ENCODE results near the gene MYL5. TPM values are rescaled to one million over a fixed set of nuclear protein-coding genes. Genes with fewer than 3 reads are reported as not detected.

The MYL5 gene
- total RNA-seq, 2 donors from 2014 or later: 7.4 to 21.8 TPM

DNA sequence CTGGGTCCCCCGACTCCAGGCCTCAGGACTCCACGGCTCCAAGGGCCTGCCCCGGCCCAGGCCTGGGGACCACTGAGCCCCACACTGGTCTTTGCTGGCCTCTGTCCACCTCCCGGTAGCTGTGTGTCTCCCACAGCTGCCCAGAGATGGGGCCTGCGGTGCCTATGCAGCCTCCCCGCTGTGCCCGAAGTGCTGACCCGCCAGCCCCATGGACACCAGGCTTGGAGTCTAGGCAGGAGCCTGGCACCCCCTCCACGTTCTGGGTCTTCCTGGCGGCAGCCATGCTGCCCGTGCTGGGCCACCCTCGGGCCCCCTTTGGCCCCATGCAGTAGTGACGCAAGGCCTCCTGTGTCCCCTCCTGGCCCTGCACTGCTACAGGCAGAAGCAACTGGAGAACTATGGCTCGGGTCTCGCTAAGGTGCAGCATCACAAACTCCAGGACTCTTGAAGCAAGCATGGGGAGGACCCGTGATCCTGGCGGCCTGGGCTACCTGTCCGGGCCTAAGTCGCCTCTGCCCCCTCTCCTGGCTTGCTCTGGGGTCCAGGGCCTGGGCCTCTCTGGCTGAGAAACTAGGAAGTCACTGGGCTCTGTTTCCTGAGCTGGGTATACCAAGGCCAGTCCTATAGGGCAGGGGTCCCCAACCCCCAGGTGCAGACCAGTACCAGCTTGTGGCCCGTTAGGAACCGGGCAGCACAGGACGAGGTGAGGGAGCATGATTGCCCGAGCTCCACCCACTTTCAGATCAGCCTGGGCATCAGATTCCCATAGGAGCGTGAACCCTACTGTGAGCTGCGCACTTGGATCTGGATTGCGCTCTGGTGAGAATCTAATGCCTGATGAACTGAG lies 917 bp downstream of the MYL5 start:
- H3K36me3 Mint-ChIP-seq: peaks cover 16 to 21% of the 10 kb centered on the region in 2 donors
- H3K27ac Mint-ChIP-seq: peak overlapping the region; percentile 81 to 90
- ATAC-seq (peak in 1 of 2 donors; percentile 5), DNase-seq (ENCODE audit: low spot score in 2 of 2) (no peak)
- H3K9me3 Mint-ChIP-seq: no peaks in the 10 kb centered on the region

DNA sequence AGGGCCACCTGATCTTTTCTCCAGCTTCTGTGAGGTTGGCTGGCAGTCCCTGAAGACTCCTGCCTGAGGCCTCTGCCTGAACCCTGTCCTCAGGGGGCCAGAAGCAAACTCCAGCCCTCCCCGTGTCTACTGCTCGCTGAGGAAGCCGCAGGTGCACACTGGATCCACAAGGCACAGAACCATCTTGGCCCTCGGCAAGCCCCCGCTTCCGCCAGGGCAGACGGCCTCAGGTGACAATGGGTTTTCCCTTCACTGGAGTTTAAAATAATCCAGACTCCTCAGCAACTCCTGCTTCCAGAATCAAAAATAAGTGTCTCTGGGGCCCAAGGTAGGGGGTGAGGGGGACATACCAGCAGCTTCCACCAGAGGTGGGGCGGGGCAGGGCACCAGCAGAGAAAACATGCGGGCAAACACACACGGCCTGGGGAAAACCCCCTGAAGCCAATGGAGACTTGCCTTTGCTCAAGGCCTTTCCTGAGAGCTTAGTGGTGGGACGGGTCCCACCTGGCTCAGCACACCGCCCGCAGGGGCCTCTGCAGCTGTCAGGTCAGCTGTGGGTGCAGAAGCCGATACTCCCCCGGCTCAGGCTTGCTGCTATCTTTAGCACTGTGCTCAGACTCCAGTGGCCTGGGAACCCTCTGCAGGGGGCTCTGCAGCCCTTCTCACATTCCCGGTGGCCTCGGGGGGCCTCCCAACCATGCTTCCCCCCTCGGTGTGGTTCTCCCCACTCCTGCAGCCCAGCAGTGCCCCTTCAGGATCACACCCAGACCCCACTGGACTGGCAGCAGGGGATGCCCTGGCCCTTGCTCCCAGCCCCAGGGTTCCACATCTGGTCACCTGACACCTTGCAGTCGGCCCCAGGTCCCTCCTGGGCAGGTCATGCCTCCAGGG lies 1.9 kb downstream of the MYL5 start:
- no peak for DNase-seq (ENCODE audit: low spot score in 2 of 2)
- ATAC-seq: no peak
- H3K36me3 Mint-ChIP-seq: peaks cover 12 to 16% of the 10 kb centered on the region in 2 donors
- H3K9me3 Mint-ChIP-seq: no peaks in the 10 kb centered on the region
- H3K27ac Mint-ChIP-seq: no peak overlapping the region

DNA sequence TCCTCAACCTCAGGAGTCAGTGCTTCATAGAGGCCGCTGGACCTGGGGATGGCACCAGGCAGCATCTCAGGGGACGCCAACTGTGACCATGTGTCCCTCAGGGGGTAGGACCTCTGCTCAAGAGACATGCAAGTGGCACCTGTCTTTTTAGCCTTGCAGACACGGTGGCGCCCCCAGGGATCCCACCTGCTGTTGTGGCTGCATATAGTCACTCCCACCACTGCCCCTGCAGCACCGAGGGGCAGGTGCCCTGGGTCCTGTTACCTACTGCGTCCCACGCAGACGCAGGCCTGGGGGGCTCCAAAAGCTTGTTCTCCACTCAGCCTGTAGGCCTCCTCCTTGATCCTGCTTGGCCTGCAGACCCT lies 2.5 kb downstream of the MYL5 start:
- H3K27ac Mint-ChIP-seq: no peak overlapping the region
- no peaks in the 10 kb centered on the region for H3K9me3 Mint-ChIP-seq
- H3K36me3 Mint-ChIP-seq: peaks cover 8 to 16% of the 10 kb centered on the region in 2 donors
- DNase-seq (ENCODE audit: low spot score in 2 of 2) (no peak), ATAC-seq (no peak)

GRCh38 chr4:677431-678293 lies 3.3 kb downstream of the MYL5 start:
- Mint-ChIP-seq H3K27ac (no peak overlapping the region), H3K36me3 (peaks cover 8 to 10% of the 10 kb centered on the region in 2 donors)
- ATAC-seq: no peak

GRCh38 chr4:678331-679103 lies 4.2 kb downstream of the MYL5 start:
- peaks cover 1% of the 10 kb centered on the region in 2 donors for H3K36me3 Mint-ChIP-seq
- no peak for ATAC-seq
- H3K9me3 Mint-ChIP-seq: no peaks in the 10 kb centered on the region
- no peak overlapping the region for H3K27ac Mint-ChIP-seq
- no peak for DNase-seq (ENCODE audit: low spot score in 2 of 2)

More at GRCh38 chr4:677431-678293, 3.3 kb downstream of the MYL5 start:
- H3K9me3 Mint-ChIP-seq: no peaks in the 10 kb centered on the region
- no peak for DNase-seq (ENCODE audit: low spot score in 2 of 2)

GRCh38 chr4:679104-679481 lies 4.8 kb downstream of the MYL5 start:
- H3K9me3 Mint-ChIP-seq: no peaks in the 10 kb centered on the region
- no peaks in the 10 kb centered on the region for H3K36me3 Mint-ChIP-seq
- no peak for DNase-seq (ENCODE audit: low spot score in 2 of 2)
- no peak for ATAC-seq
- no peak overlapping the region for H3K27ac Mint-ChIP-seq

DNA sequence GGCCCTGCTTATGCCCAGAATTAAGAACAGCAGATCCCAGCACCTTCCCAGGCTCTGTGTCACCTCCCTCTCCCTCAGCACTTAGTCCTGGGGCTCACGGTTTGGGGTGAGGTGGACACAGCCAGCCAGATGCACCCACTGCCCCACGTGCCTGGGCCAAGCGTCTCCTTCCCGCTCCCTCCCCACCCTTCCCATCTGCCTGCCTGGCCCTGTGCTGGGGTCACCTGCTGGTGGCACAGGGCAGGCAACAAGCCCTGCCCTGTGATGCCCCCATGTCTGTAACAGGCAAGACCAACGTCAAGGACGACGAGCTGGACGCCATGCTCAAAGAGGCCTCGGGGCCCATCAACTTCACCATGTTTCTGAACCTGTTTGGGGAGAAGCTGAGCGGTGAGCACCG lies 5.3 kb downstream of the MYL5 start:
- Mint-ChIP-seq H3K9me3 (no peaks in the 10 kb centered on the region), H3K27ac (no peak overlapping the region), H3K36me3 (no peaks in the 10 kb centered on the region)
- DNase-seq (ENCODE audit: low spot score in 2 of 2): no peak
- ATAC-seq: no peak

DNA sequence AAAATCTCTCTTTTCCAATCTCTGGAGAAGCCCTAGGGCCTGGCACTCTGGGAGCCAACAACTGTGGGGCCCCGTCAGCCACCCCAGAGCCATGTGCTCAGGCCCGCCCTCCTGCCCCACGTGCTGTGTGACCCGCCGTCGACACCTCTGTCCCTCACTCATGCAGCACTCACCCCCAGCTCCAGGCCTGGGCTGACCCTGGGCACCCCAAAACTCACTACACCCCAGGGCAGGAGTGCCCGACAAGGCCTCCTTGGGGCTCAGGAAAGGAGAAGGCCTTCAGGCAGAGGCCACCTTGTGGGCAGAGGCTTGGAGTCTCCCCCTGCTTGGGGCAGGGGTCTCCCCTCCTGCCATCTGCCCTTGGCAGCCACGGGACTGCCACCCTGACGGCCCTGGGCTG lies 5.7 kb downstream of the MYL5 start:
- H3K27ac Mint-ChIP-seq: peak overlapping the region in 1 of 2 donors; percentile 40
- no peaks in the 10 kb centered on the region for H3K9me3 Mint-ChIP-seq
- ATAC-seq (no peak), DNase-seq (ENCODE audit: low spot score in 2 of 2) (no peak)
- H3K36me3 Mint-ChIP-seq: no peaks in the 10 kb centered on the region

- no peaks in the 10 kb centered on the region for H3K9me3 Mint-ChIP-seq
- H3K36me3 Mint-ChIP-seq: no peaks in the 10 kb centered on the region
- ATAC-seq: peak in 1 of 2 donors; percentile 35
- DNase-seq (ENCODE audit: low spot score in 2 of 2): no peak
- H3K27ac Mint-ChIP-seq: peak overlapping the region in 1 of 2 donors; percentile 40
Measured at GRCh38 chr4:680551-680927, 6.2 kb downstream of the MYL5 start.

- Mint-ChIP-seq H3K36me3 (no peaks in the 10 kb centered on the region), H3K9me3 (no peaks in the 10 kb centered on the region), H3K27ac (peak overlapping the region in 1 of 2 donors; percentile 40)
- DNase-seq (ENCODE audit: low spot score in 2 of 2) (no peak), ATAC-seq (peak; percentile 34 to 61)
Measured at GRCh38 chr4:680928-681645, 6.7 kb downstream of the MYL5 start.

DNA sequence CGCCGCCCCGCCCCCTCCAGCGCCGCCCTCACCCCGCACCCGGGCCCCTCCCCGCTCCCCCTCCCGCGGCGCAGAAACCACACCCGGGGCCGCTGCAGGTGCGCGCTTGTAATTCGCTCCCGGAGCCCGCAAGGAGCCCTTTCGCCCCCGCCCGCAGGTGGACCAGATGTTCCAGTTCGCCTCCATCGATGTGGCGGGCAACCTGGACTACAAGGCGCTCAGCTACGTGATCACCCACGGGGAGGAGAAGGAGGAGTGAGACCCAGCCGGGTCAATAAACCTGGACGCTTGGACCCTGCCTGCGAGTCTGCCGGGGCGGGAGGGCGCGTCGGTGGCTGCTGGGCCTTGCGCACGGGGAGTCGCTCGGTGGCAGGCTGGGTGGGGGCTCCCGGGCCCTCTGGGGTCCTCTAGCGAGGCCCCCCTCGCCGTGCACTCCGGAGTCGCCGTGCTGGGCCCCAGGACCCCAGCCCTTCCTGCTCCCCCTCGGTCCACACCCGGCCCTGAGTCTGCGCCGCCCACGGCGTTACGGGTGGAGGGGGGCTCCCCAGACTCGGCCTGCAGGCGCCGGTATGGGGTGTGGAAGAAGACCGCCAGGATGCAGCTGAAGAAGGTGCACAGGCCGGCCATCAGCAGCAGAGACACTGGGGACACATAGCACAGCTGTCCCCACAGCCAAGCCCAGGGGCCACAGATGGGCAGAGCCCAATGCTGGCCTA lies 7.6 kb downstream of the MYL5 start:
- ATAC-seq (no peak), DNase-seq (ENCODE audit: low spot score in 2 of 2) (no peak)
- H3K36me3 Mint-ChIP-seq: no peaks in the 10 kb centered on the region
- no peaks in the 10 kb centered on the region for H3K9me3 Mint-ChIP-seq
- H3K27ac Mint-ChIP-seq: no peak overlapping the region

GRCh38 chr4:682490-683172 lies 8.3 kb downstream of the MYL5 start:
- no peak for ATAC-seq
- no peaks in the 10 kb centered on the region for H3K9me3 Mint-ChIP-seq

DNA sequence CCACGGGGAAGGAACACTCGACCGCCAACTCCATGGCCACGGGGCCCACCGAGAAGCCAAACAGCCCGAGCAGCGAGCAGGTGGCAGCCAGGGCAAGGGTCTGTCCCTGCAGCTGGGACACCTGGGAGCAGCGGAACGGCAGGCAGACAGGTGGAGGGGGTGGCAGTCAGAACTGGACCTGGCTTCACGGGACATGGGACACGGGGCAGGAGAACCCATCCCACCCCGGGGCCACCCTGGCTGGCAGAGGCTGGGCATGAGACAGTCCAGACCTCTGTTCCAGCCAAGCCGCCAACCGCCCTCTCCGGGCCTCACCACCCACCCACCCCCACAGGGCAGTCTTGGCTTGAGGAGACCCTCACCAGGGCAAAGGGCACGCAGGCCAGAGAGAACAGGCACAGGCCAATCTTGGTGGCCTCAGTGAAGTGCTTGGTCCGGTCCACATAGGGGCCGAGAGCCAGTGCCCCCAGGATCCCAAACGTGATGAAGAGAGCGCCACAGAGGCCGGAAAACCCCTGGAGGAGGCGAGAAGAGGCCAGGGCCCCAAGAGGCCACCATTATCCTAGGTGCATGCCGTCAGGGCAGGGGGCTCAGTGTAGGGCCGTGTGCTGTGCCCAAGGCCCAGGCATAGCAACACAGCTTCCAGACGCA lies 9.0 kb downstream of the MYL5 start:
- peak in 1 of 2 donors; percentile 34 for ATAC-seq
- H3K27ac Mint-ChIP-seq: no peak overlapping the region
- H3K36me3 Mint-ChIP-seq: no peaks in the 10 kb centered on the region
- H3K9me3 Mint-ChIP-seq: no peaks in the 10 kb centered on the region
- DNase-seq (ENCODE audit: low spot score in 2 of 2): no peak

More at GRCh38 chr4:682490-683172, 8.3 kb downstream of the MYL5 start:
- no peak overlapping the region for H3K27ac Mint-ChIP-seq
- H3K36me3 Mint-ChIP-seq: no peaks in the 10 kb centered on the region
- no peak for DNase-seq (ENCODE audit: low spot score in 2 of 2)
